ENCODE data around the gene RREB1. TPM values are rescaled to one million over a fixed set of nuclear protein-coding genes. Genes with fewer than 3 reads are reported as not detected.

Gene RREB1
- total RNA-seq, 1 experiment from 2014 or later = 35.8 TPM

DNA sequence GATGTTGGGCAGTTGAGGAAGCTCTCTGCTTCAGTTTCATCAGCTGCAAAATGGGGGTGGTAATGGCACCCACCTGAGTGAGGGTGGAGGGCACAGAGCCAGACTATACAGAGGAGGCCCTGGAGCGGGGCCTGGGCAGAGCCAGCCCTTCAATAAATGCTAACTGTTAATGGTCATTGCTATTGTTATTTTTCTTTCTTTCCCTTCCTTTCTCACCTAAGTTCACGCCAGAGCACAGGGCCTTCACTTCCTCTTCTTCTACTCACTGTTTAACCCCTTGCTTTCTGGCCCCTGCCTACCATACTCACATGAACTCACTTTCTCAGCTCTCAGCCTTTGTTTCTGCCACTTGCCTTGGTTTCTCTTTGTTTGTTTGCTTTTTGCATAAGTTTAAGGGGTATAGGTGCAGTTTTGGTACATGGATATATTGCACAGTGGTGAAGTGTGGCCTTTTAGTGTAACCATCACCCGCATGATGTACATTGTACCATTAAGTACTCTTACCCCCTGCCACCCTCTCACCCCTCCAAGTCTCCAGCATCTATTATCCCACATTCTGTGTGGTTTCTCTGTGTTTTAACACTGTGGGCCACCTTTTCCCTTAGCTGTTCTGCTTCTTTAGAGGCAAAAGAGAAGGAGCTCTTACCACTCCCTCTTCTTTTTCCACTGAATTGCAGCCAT lies 7.5 kb upstream of the RREB1 start:
- Histone ChIP-seq H2BK12ac (ENCODE audit: insufficient read length, low read depth, low read length) (no peak overlapping the region), H3K79me1 (ENCODE audit: insufficient read depth, low read depth, low read length, poor library complexity, severe bottlenecking) (no peaks in the 10 kb centered on the region), H3T11ph (ENCODE audit: low read length) (no peak overlapping the region), H3K23ac (ENCODE audit: insufficient read length, low read depth, low read length) (no peak overlapping the region), H3K4ac (ENCODE audit: low read depth, low read length) (no peak overlapping the region), H3K18ac (ENCODE audit: insufficient read length, low read depth, low read length) (no peak overlapping the region), H2BK120ac (ENCODE audit: low read depth, low read length, poor library complexity, severe bottlenecking) (no peak overlapping the region), H2BK15ac (ENCODE audit: low read depth, low read length) (no peak overlapping the region), H3K9ac (ENCODE audit: extremely low read depth, insufficient read length, low read length) (no peak overlapping the region), H4K20me1 (ENCODE audit: control insufficient read depth, insufficient read depth, insufficient read length) (no peaks in the 10 kb centered on the region), H3K4me2 (ENCODE audit: insufficient read depth, insufficient read length, low read length) (no peak overlapping the region), H2AFZ (ENCODE audit: low read length) (no peak overlapping the region), H4K5ac (ENCODE audit: insufficient read length, low read depth, low read length) (no peak overlapping the region), H2AK5ac (ENCODE audit: insufficient read length, low read length) (no peak overlapping the region), H3K14ac (ENCODE audit: insufficient read depth, low read length) (no peak overlapping the region), H2BK5ac (ENCODE audit: insufficient read length, low read length) (no peak overlapping the region), H4K8ac (replicated peaks; ENCODE audit: insufficient read length, low read depth, low read length) (no peak overlapping the region), H2BK20ac (ENCODE audit: low read depth, low read length, poor library complexity, severe bottlenecking) (no peak overlapping the region), H3K27ac (ENCODE audit: insufficient read length, low read depth, low read length) (no peak overlapping the region), H3K4me1 (ENCODE audit: insufficient read depth, low read length) (no peaks in the 10 kb centered on the region), H3K79me2 (ENCODE audit: insufficient read depth, low read length) (no peaks in the 10 kb centered on the region), H3K9me3 (ENCODE audit: control insufficient read depth, low read depth, low read length) (no peaks in the 10 kb centered on the region), H3K56ac (ENCODE audit: insufficient read length, low read depth, low read length) (no peak overlapping the region), H3K27me3 (ENCODE audit: insufficient read depth, low read length) (no peaks in the 10 kb centered on the region), H3K23me2 (ENCODE audit: insufficient read length, low read depth, low read length, poor library complexity, severe bottlenecking) (no peaks in the 10 kb centered on the region), H4K91ac (ENCODE audit: insufficient read length, low read depth, low read length) (no peak overlapping the region)
- H3K27me3 Mint-ChIP-seq (ENCODE audit: low read depth) = peaks cover 7% of the 10 kb centered on the region
- no peaks in the 10 kb centered on the region for H3K9me3 Mint-ChIP-seq
- H3K36me3 Mint-ChIP-seq (ENCODE audit: insufficient read depth in 1 of 3, low read depth in 3 of 3) = no peaks in the 10 kb centered on the region
- TF ChIP-seq, protein P1, sequence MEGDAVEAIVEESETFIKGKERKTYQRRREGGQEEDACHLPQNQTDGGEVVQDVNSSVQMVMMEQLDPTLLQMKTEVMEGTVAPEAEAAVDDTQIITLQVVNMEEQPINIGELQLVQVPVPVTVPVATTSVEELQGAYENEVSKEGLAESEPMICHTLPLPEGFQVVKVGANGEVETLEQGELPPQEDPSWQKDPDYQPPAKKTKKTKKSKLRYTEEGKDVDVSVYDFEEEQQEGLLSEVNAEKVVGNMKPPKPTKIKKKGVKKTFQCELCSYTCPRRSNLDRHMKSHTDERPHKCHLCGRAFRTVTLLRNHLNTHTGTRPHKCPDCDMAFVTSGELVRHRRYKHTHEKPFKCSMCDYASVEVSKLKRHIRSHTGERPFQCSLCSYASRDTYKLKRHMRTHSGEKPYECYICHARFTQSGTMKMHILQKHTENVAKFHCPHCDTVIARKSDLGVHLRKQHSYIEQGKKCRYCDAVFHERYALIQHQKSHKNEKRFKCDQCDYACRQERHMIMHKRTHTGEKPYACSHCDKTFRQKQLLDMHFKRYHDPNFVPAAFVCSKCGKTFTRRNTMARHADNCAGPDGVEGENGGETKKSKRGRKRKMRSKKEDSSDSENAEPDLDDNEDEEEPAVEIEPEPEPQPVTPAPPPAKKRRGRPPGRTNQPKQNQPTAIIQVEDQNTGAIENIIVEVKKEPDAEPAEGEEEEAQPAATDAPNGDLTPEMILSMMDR (conservative IDR thresholded peaks at IDR 0.05) = no peak
- H3K27ac Mint-ChIP-seq = no peak overlapping the region; a peak in 1 of 7 replicates
- H3K4me3 Mint-ChIP-seq = no peak overlapping the region
- no CpG with 5 or more reads among the region's 3 CpGs for WGBS (ENCODE audit: extremely low coverage, insufficient read length, low lambda C conversion rate)
- no peak for DNase-seq
- H3K4me1 Mint-ChIP-seq = peaks cover 14 to 17% of the 10 kb centered on the region in 2 experiments

Data from H9 (cell line).